Measurements from ENCODE around the gene ZNF791.

DNA sequence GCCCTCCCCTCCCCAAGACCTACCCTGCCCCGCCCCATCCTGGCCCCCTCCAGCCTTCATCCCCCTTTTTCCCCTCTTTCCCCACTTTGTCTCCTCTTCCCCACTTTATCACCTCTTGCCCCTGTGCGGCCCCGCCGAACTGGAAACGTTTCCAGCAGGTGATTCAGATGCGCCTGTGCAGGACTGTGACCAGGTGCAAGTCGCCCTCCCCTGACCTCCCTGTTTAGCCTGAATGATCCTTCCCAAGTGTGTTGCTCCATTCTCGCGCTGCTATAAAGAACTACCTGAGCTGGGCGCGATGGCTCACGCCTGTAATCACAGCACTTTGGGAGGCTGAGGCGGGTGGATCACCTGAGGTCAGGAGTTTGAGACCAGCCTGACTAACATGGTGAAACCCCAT lies 25.9 kb downstream of the ZNF791 start:
- TF ChIP-seq, protein P1, sequence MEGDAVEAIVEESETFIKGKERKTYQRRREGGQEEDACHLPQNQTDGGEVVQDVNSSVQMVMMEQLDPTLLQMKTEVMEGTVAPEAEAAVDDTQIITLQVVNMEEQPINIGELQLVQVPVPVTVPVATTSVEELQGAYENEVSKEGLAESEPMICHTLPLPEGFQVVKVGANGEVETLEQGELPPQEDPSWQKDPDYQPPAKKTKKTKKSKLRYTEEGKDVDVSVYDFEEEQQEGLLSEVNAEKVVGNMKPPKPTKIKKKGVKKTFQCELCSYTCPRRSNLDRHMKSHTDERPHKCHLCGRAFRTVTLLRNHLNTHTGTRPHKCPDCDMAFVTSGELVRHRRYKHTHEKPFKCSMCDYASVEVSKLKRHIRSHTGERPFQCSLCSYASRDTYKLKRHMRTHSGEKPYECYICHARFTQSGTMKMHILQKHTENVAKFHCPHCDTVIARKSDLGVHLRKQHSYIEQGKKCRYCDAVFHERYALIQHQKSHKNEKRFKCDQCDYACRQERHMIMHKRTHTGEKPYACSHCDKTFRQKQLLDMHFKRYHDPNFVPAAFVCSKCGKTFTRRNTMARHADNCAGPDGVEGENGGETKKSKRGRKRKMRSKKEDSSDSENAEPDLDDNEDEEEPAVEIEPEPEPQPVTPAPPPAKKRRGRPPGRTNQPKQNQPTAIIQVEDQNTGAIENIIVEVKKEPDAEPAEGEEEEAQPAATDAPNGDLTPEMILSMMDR (IDR thresholded peaks at IDR 0.05): no peak
- no peak for TF ChIP-seq EZH2phosphoT487 (IDR thresholded peaks at IDR 0.05)

Data from neural progenitor cell (in vitro differentiated cells).